Heart left ventricle (tissue), 16 donors: ENCODE measurements around the gene SETD3. TPM values are rescaled to one million over a fixed set of nuclear protein-coding genes. Genes with fewer than 3 reads are reported as not detected.

Experiments used
- ATAC-seq, 4 donors: fragments of 200-7000 bp; cut with Tn5 transposase; one replicate each; pipeline ENCODE4 v1.9.1; 2020 to 2022; ENCODE audit warnings: moderate library complexity in 4 of 4, mild to moderate bottlenecking in 3 of 4, moderate number of reproducible peaks in 1 of 4
- DNase-seq, 5 donors: peaks; one replicate each; pipeline ENCODE4 v3.0.0-alpha.2; 2020
- H3K27ac ChIP-seq, 12 donors: fragments of 200-600 bp; sonication (generic) in 4 of 12; one replicate each; pipeline versions ENCODE4 v1.5.0 to v1.8.0; 2016 to 2022; ENCODE audit warnings: mild to moderate bottlenecking in 2 of 12
- H3K27me3 ChIP-seq, 9 donors: fragments of 200-600 bp; sonication (generic) in 2 of 9; one replicate each; pipeline versions ENCODE4 v1.5.1 to v1.8.0; 2016 to 2022; ENCODE audit warnings: mild to moderate bottlenecking in 3 of 9
- H3K36me3 ChIP-seq, 9 donors: fragments of 200-600 bp; sonication (generic) in 2 of 9; one replicate each; pipeline versions ENCODE4 v1.5.0 to v1.8.0; 2018 to 2022; ENCODE audit warnings: mild to moderate bottlenecking in 2 of 9
- H3K4me1 ChIP-seq, 12 donors: fragments of 200-600 bp; sonication (generic) in 4 of 12; one replicate each; pipeline versions ENCODE4 v1.5.0 to v1.8.0; 2016 to 2022; ENCODE audit warnings: mild to moderate bottlenecking in 3 of 12
- H3K4me3 ChIP-seq, 12 donors: fragments of 200-600 bp; sonication (generic) in 4 of 12; one replicate each; pipeline versions ENCODE4 v1.5.0 to v1.8.0; 2017 to 2022; ENCODE audit warnings: mild to moderate bottlenecking in 9 of 12, moderate library complexity in 4 of 12
- H3K9me3 ChIP-seq, 12 donors: fragments of 200-600 bp; sonication (generic) in 4 of 12; one replicate each; pipeline versions ENCODE4 v1.5.0 to v1.8.0; 2016 to 2022; ENCODE audit warnings: mild to moderate bottlenecking in 1 of 12
- CTCF ChIP-seq, 12 donors: fragments of 200-600 bp; sonication (generic) in 4 of 12; IDR thresholded peaks; one replicate each; pipeline versions ENCODE4 v1.5.0 to v1.8.0; 2018 to 2022; ENCODE audit warnings: antibody characterized with exemption in 12 of 12, mild to moderate bottlenecking in 5 of 12
- POLR2A ChIP-seq, 2 donors: fragments of 450-650 bp; IDR thresholded peaks; one replicate each; pipeline ENCODE4 v1.6.1; 2017; ENCODE audit warnings: antibody characterized with exemption in 2 of 2, mild to moderate bottlenecking in 2 of 2, moderate library complexity in 2 of 2
- WGBS, 4 donors: extraction: QIAGEN DNeasy Blood & Tissue Kit in 2 of 4; methylation state at CpG; one replicate each; pipeline versions ENCODE4 v1.1.5 to v1.1.7; 2013 to 2018; 5-methylcytosine and 5-hydroxymethylcytosine counted together
- intact Hi-C, 10 donors: fragments of 100-400 bp; cut with DNase I; formaldehyde crosslinking; loops; one replicate each; pipeline versions ENCODE4 v1.11.1 to v1.14.2; 2022
- polyA plus RNA-seq, 2 donors: library from polyadenylated mRNA; stranded (reverse); fragments of 200-250 nt; gene quantifications; one replicate each; pipeline ENCODE4 v1.2.3, GENCODE V29; 2013
- total RNA-seq, 9 donors: library from RNA; depleted of rRNA in 2 of 9; stranded (reverse); fragments of >200 nt in 2 of 9; fragmentation: NEBNext Ultra II Directional in 3 of 9; extraction: Animal tissue kit (Norgen Biotek cat#: 25700) in 3 of 9; gene quantifications; one replicate each; pipeline versions ENCODE4 v1.1.0 to v1.2.4, GENCODE V29; 2016 to 2023
- donor health status: ischemic (EF 13 %, LVEDD 7.1; RV severe dilation, severe dysfunction).
- donor health status: healthy with polysubstance abuse.
- donor health status: DM: no; HTN: yes; CAD: no.
- donor health status: DM: no; HTN: no; CAD: no.
- donor health status: ischemic (EF 25% LVEDD 6.9; RV normal size, moderate dysfunction).
- donor health status: ischemic (EF 25% LVEDD 5.7; RV mildly dilated, moderate dysfunction).
- donor health status: healthy.
- donor health status: DM: yes; HTN: yes; CAD: no.
- donor health status: ischemic (EF 35%, LVEDD 5.7; RV mildly dilated, moderate dysfunction).
- donor health status: nonischemic (EF 11% LVEDD 7.7; RV severe dilation, severe dysfunction).
- donor health status: DM: yes; HTN: yes; CAD: no.
- donor health status: PGD.
- donor health status: ischemic (EF 29% LVEDD 5.4; RV normal size, mild dysfunction).
- donor health status: nonischemic (EF 23%, LVEDD 6.1; RV moderate dilation, normal function).

Gene SETD3
- total and polyA plus RNA-seq, 11 donors = 49.7 to 130 (median 92.6) TPM

GRCh38 chr14:99422228-99423010 is 58.2 kb downstream of the SETD3 start:
- Histone ChIP-seq H3K27me3 (no peaks in the 10 kb centered on the region), H3K36me3 (peaks cover 0 to 31% (median 15%) of the 10 kb centered on the region in 9 donors), H3K27ac (no peak overlapping the region), H3K9me3 (no peaks in the 10 kb centered on the region), H3K4me1 (peaks cover 0 to 18% (median 10%) of the 10 kb centered on the region in 12 donors), H3K4me3 (no peak overlapping the region)
- TF ChIP-seq POLR2A (IDR thresholded peaks at IDR 0.05) (no peak), CTCF (IDR thresholded peaks at IDR 0.05) (no peak)
- 89 to 92% (median 91%) methylated on average over 7 of the region's 7 CpGs for WGBS, 4 donors
- no peak for DNase-seq
- intact Hi-C loops = no loop called here
- no peak for ATAC-seq

DNA sequence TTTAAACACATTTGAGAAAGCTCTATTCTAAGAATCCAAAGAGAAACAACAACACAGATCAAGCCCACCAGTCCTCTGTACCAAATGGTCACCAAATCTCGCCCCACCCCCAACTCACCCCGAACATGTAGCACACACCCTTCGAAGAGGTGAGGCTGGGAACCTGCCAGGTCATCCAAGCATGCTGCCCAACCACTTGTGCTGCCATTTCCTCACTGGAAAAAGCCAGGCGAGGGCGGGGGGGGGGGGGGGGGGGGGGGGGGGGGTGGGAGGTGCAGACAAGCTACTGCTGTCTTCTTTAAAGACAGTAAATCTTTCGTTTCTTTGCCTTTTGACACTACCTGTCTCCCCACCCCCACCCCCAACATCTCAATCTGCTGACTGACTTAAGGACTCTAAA is 59.9 kb downstream of the SETD3 start:
- DNase-seq (no peak), ATAC-seq (no peak)
- no peak overlapping the region for H3K27ac ChIP-seq
- H3K27me3 ChIP-seq = no peaks in the 10 kb centered on the region
- no peak for TF ChIP-seq POLR2A (IDR thresholded peaks at IDR 0.05)
- TF ChIP-seq CTCF (IDR thresholded peaks at IDR 0.05) = no peak
- peaks cover 0 to 22% (median 7%) of the 10 kb centered on the region in 9 donors for H3K36me3 ChIP-seq
- intact Hi-C loops = no loop called here
- H3K4me1 ChIP-seq = peaks cover 0 to 18% (median 10%) of the 10 kb centered on the region in 12 donors
- 55 to 70% (median 57%) methylated on average over 5 to 6 of the region's 6 CpGs for WGBS, 4 donors
- no peaks in the 10 kb centered on the region for H3K9me3 ChIP-seq
- H3K4me3 ChIP-seq = no peak overlapping the region

DNA sequence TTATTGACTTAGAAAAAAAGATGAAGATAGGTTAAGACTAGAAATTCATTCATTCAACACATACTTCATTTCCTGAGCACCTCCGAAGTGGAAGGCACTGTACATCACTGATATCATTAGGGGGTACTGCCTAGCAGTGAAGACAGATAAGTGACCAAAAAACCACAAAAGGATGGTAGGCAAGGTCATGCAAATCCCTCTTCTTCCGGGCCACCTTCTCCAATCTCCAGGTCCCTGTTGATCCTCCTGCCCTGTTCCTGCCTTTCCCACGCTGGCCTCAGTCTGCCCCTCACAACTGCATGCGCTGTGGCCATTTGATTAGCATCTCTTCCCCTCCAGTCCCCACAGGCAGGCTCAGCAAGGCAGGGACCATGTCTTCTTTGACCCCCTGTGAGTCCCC is 60.8 kb downstream of the SETD3 start:
- H3K4me1 ChIP-seq = peaks cover 0 to 16% (median 11%) of the 10 kb centered on the region in 12 donors
- H3K27ac ChIP-seq = no peak overlapping the region
- H3K36me3 ChIP-seq = peaks cover 0 to 19% (median 2%) of the 10 kb centered on the region in 9 donors
- no peaks in the 10 kb centered on the region for H3K27me3 ChIP-seq
- no peak overlapping the region for H3K4me3 ChIP-seq
- WGBS, 4 donors = 94 to 96% (median 95%) methylated on average over 4 of the region's 4 CpGs
- no peaks in the 10 kb centered on the region for H3K9me3 ChIP-seq
- TF ChIP-seq POLR2A (IDR thresholded peaks at IDR 0.05) (no peak), CTCF (IDR thresholded peaks at IDR 0.05) (no peak)
- intact Hi-C loops = loop anchor here in 1 of 10 donors (10.0 kb wide), 1 partner anchor 95 kb away; no protein-coding TSS in a partner anchor
- DNase-seq (no peak), ATAC-seq (no peak)

DNA sequence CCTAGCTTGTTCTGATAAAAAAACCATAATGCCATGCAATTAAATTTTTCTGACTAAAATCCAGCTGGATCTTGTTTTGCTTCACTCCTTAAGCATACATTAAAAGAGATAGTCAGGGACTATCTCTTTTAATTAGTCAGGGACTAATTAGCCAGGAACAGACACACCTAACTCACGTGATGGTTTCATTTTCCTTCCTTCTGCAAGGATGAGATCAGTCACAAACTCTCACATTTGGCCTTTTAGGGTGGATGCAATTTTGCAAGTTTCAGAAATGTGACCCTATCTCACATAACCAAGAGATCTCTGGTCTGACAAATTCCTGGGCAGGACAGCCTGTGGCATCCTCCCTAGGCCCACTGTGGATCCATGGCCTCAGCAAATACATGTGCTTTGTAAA is 62.4 kb downstream of the SETD3 start:
- H3K36me3 ChIP-seq = peaks cover 0 to 23% (median 11%) of the 10 kb centered on the region in 9 donors
- no peaks in the 10 kb centered on the region for H3K9me3 ChIP-seq
- DNase-seq (no peak), ATAC-seq (no peak)
- intact Hi-C loops = loop anchor here in 1 of 10 donors (10.0 kb wide), 1 partner anchor 93 kb away; no protein-coding TSS in a partner anchor
- 51 to 67% (median 59%) methylated on average over 1 of the region's 1 CpG for WGBS, 4 donors
- H3K4me3 ChIP-seq = no peak overlapping the region
- no peak overlapping the region for H3K27ac ChIP-seq
- H3K4me1 ChIP-seq = peaks cover 0 to 5% (median 0%) of the 10 kb centered on the region in 12 donors
- no peaks in the 10 kb centered on the region for H3K27me3 ChIP-seq
- no peak for TF ChIP-seq POLR2A (IDR thresholded peaks at IDR 0.05)
- TF ChIP-seq CTCF (IDR thresholded peaks at IDR 0.05) = no peak
